VCaP (cell line): ENCODE data around the gene NPAS4.

Experiments
- H3K27ac ChIP-seq: fragments of 450-650 bp; 2 replicates; pipeline ENCODE4 v1.5.1; 2017
- TF ChIP-seq, protein P1 (sequence below): fragments of 450-650 bp; conservative IDR thresholded peaks from 2 replicates; pipeline ENCODE4 v1.5.1; 2017; ENCODE audit warnings: mild to moderate bottlenecking, moderate library complexity

Gene NPAS4

DNA sequence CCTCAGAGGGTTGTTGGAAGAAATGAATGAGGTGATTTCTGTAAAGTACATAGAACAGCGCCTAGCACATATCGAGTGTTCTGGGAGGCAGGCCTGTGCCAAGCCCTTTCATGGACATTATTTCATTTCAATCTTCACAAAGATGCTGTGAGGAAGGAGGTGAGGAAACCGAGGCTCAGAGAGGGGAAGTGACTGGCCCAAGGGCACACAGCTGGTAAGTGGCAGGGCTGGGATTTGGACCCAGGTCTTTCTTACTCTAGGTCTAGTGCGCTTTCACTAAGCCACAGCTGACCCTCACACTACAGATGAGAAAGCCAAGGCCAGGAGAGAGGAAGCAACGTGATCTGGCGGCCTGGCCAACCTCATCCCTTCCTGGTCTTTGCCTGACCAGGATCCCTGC is 47.9 kb downstream of the NPAS4 start:
- H3K27ac ChIP-seq = peak overlapping the region; percentile 24; the same call in 1 of the 2 replicates
- TF ChIP-seq, protein P1, sequence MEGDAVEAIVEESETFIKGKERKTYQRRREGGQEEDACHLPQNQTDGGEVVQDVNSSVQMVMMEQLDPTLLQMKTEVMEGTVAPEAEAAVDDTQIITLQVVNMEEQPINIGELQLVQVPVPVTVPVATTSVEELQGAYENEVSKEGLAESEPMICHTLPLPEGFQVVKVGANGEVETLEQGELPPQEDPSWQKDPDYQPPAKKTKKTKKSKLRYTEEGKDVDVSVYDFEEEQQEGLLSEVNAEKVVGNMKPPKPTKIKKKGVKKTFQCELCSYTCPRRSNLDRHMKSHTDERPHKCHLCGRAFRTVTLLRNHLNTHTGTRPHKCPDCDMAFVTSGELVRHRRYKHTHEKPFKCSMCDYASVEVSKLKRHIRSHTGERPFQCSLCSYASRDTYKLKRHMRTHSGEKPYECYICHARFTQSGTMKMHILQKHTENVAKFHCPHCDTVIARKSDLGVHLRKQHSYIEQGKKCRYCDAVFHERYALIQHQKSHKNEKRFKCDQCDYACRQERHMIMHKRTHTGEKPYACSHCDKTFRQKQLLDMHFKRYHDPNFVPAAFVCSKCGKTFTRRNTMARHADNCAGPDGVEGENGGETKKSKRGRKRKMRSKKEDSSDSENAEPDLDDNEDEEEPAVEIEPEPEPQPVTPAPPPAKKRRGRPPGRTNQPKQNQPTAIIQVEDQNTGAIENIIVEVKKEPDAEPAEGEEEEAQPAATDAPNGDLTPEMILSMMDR = no peak

DNA sequence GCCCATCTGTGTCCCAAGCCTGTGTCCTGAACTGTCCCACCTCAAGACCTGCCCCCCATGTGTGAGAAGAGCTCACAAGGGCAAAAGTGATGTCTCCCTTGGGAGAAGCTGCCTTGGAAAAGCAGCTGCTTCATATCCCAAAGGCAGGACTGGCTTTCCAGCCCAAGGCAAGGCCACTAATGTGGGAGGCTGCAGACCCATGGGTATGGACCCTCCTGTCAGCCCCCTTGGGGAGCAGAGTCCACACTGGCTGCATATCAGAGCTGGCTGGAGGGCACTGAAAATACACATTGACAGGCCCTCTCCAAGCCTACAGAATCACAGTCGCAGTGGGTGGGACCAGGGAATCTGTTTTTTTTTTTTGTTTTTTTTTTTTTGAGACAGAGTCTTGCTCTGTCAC is 48.6 kb downstream of the NPAS4 start:
- peak overlapping the region; percentile 24; the same call in 1 of the 2 replicates for H3K27ac ChIP-seq
- TF ChIP-seq, protein P1 = no peak

DNA sequence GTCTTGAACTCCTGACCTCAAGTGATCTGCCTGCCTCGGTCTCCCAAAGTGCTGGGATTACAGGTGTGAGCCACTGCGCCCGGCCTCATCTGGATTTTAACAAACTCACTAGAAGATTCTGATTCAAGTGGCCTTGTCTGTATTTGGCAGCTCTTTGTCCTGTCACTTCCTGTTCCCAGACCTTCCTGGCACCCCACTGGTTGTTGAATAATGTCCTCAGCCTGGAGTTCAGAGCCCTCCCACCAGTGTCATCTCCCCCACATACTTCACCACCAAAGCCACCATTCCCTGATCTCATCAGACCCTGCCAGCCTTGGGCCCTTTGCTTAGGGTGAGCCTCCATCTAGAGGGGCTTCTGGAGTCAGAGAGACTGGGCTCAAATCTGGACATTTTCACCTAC is 49.2 kb downstream of the NPAS4 start:
- H3K27ac ChIP-seq = no peak overlapping the region
- TF ChIP-seq, protein P1 = no peak

DNA sequence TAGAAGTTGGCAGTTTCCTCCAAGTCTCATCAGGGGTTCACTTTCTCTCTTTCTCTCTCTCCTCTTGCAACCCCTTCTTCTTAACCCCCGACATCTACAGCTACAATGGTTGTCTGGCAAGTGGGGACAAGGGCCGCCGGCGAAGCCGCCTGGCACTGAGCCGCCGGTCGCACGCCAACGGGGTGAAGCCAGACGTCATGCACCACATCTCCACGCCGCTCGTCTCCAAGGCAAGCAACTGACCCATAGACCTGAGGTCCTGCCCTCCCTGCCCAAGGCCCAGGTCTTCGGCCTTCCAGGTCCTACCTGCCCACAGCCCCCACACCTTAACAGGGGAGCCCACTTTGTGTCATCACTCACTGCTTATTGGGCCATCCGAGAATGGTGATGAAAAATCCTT is 50.3 kb downstream of the NPAS4 start:
- TF ChIP-seq, protein P1 = no peak
- no peak overlapping the region for H3K27ac ChIP-seq

DNA sequence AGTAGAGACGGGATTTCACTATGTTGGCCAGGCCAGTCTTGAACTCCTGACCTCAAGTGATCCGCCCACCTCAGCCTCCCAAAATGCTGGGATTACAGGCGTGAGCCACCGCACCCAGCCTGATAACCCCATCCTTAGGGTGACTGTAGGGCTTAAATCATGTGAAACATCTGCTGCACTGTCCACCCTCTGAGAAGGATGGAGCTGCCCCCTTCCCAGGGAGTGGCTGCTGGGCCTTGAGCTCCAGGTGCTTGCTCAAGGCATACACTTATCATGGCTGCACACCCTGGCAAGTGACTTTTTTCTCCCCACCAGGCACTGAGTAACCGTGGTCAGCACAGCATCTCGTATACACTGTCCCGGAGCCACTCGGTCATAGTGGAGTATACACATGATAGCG is 51.2 kb downstream of the NPAS4 start:
- TF ChIP-seq, protein P1 = no peak
- H3K27ac ChIP-seq = no peak overlapping the region

DNA sequence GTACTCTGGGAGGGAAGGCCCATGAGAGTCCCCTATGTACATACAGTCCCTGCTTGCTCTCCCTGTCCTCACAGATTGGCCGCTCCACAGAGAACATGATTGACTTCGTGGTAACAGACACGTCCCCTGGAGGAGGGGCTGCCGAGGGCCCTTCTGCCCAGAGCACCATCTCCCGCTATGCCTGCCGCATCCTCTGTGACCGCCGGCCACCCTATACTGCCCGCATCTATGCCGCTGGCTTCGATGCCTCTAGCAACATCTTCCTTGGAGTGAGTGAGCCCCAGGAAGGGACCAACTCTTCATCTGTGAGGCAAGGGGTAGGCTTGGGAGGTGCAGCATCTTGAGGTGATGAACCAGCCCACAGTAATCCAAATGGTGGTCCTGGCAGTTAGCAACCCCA is 52.3 kb downstream of the NPAS4 start:
- H3K27ac ChIP-seq = no peak overlapping the region
- TF ChIP-seq, protein P1 = no peak

DNA sequence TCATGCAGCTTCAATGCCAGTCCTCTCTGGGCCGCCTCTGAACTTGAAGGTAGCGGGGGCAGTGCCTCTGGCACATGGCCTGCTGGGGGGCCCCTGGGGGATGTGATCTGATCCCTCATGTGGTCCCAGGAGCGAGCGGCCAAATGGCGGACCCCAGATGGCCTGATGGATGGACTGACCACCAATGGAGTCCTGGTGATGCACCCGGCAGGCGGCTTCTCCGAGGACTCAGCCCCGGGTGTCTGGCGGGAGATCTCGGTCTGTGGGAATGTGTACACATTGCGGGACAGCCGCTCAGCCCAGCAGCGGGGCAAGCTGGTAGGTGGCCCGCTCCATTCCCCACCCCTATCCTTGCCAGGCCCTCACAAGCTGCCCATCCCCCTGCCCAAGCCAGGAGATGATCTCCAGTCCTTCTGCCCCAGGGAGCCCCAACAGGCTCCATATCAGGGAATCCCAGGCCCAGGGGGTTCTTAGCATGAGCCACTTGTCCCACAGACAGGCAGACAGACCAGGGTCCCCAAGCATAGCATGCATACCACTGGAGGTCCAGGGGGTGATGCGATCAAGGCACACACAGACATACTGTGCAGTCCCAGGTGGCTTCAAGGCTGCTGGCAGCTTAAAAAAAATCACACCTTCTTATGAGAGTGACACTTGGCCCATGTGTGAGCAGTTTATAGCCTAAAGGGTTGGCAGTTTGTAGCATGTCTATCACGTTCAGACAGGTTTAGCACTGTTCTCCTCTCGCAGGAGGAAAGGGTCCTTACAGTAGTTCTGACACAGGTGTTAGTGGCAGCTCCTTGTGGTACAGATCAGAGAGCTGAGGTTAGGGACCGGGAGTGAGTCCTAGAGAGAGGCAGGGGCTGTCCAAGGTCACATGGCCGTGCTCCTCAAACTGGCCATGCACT is 53.0 kb downstream of the NPAS4 start:
- TF ChIP-seq, protein P1 = no peak
- H3K27ac ChIP-seq = no peak overlapping the region
